HG02970 (cell line): ENCODE measurements around the gene PPP4C.
"Not testable (repeated sequence)": the region's sequence is repeated elsewhere in the genome, so short reads cannot be mapped to it uniquely, and the experiment has no call there.

Experiments
- ATAC-seq: cut with Tn5 transposase; IDR thresholded peaks from one replicate; pipeline ENCODE4 v1.9.1; 2021; ENCODE audit warnings: mild to moderate bottlenecking, moderate library complexity, moderate number of reproducible peaks; ENCODE audit not compliant: unreplicated experiment, low FRiP score

PPP4C gene

GRCh38 chr16:30120340-30121105 is 44.7 kb downstream of the PPP4C start:
- no peak for ATAC-seq

DNA sequence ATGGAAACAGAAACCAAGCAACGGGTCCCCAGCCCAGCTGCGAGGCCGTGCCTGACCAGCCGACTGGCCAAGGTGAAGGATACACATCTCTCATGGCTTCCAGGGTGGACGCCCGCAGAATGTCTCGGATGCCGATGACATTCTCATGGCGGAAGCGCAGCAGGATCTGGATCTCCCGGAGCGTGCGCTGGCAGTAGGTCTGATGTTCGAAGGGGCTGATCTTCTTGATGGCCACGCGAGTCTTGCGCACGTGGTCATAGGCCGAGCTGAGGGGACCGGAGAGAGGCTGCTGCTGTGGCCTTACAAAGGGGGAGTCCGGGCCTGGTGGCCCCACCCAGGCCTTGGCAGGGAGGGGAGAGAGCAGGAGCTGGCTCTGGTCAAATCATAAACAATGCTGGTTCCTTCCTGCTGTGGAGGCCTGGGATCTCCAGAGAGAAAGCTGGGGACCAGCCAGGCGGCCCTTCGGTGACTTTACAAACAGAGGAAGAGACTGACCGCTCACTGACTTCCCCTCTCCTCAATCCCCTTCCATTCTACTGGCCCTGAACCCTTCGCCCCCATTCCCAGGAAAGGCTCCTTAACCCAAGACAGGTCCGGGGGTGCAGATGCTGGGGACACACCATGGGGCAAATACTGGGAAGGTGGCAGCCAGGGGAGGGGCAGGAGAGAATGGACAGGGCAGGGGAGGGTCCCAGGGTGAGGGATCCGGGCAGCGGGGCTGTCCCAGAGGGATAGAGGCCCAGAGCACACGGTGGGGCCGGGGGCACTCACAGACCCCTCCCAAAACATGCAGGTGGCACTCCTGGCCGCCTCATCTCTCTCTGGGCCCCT is 46.2 kb downstream of the PPP4C start:
- no peak for ATAC-seq

DNA sequence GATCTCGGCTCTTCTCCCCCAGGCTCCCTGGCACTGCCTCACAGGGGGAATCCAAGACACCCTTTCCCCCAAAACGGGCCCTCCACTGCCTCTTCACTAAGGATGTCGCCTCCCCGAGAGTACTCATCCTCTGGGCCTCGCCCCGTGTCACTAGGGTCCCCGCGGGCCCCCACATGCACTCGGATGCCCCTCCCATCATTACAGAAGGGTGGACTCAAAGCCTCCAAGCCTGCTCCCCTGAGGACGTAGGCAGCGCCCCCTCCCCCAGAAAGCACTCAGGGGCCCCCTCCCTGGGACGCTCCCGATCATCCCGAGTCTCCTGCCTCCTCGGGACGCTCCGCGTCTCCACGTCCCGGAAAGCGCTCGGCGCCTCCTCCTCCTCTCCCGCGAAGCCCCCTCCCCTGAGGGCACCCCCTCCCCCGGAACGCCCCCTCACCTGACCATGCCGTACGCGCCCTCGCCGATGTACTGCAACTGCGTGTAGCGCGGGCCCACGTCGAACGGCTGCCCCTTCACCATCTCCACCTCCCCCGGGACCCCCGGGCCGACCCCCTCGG is 46.9 kb downstream of the PPP4C start:
- peak; percentile 20 for ATAC-seq

DNA sequence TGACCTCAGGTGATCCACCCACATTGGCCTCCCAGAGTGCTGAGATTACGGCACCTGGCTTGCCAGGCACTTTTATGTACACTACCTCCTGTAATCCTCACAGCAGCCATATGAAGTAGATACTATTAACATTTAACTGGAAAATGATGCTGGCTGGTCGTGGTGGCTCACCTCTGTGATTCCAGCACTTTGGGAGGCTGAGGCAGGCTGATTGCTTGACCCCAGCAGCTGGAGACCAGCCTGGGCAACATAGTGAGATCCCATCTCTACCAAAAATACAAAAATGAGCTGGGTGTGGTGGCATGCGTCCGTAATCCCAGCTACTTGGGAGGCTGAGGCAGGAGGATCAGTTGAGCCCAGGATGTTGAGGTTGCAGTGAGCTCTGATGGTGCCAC is 49.2 kb downstream of the PPP4C start:
- ATAC-seq, result no peak

- not testable (repeated sequence) for ATAC-seq
Measured at GRCh38 chr16:30125690-30126089, 49.9 kb downstream of the PPP4C start.

DNA sequence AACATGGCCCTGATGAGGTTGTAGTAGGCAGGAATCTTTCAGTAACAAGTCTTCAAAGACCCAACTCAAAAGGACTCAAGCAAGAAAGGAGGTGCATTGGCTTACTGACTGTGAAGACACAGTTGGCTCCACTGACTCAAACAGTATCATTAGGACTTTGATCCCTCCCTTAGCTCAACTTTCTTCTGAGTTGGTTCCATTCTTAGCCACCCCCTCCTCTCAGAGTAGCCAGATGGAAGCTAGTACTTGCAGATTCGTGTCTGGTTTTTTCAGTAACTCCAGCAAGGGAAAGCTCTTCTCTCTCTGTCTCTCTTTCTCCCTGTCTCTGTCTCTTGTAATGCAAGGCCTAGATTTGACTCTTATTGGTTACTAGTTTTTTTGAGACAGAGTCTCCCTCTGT is 52.2 kb downstream of the PPP4C start:
- ATAC-seq, result no peak

DNA sequence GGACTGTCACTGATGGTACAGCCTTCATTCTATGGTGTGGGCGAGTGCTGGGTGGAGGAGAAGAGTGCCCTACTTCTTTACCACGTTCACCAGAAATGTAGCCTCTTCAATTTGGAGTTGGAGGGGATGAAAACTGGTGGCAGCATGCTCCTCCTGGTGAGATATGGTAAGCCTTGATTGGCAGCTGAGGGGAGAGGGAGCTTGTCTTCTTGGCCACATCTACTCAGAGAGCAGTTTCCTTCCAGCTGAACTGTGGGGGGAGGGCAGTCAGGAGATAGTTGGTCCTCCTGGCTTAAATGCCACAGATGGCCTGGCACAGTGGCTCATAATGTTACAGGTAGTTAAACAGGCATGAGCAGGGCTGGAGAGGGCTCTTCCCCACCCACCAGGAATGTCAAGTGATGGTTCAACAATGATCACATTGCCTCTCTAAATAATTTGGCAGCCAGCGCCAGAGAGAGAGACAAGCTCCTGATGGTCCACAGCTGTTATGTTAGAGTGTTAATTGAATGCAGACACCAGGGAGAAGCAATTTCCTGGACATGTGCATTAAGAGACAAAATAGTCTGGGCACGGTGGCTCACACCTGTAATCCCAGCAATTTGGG is 56.2 kb downstream of the PPP4C start:
- ATAC-seq, result no peak

- no peak for ATAC-seq
Measured at GRCh38 chr16:30132591-30132990, 56.8 kb downstream of the PPP4C start.
